ENCODE data around the gene IRAK1BP1. TPM values are rescaled to one million over a fixed set of nuclear protein-coding genes. Genes with fewer than 3 reads are reported as not detected.

IRAK1BP1 gene
- total RNA-seq (2022) (1.7 and 1.8 TPM in 2 replicates), Bru-seq, nascent RNA (percentile 57 among the genes with signal in this experiment), BruChase-seq, experiment 1, labeled RNA remaining after a 2-hour chase (percentile 50 among the genes with signal in this experiment), BruChase-seq, experiment 2, labeled RNA remaining after a 6-hour chase (percentile 42 among the genes with signal in this experiment)
- long read RNA-seq, full-length matches to known transcripts = 2 of 13 reads
- long read RNA-seq, partial matches to known transcripts = 0 of 13 reads
- long read RNA-seq, other reads (novel, unspliced or antisense) = 11 of 13 reads

- DNase-seq = peak; percentile 85 to 86
- H3K36me3 Mint-ChIP-seq (ENCODE audit: insufficient read depth, unreplicated experiment) = peaks cover 5% of the 10 kb centered on the region
- intact Hi-C loops (cut with micrococcal nuclease; ENCODE audit: unreplicated experiment) = no loop called here
- TF ChIP-seq CTCF (IDR thresholded peaks at IDR 0.05; ENCODE audit: insufficient read depth in 1 of 2, low read depth in 1 of 2, low read length in 1 of 2, severe bottlenecking in 1 of 2, unreplicated experiment in 1 of 2) = peak in 1 of 2 experiments; percentile 43
- no TSS peak for BruUV-seq (replicated peaks)
- Histone ChIP-seq H3K4me3 (ENCODE audit: low read depth, low read length) (peak within 1 kb of the TSS; percentile 93), H3K36me3 (ENCODE audit: control insufficient read depth, insufficient read depth, low read length) (no peaks in the 10 kb centered on the region), H3K9me3 (no peaks in the 10 kb centered on the region; the same call in 1 of the 2 replicates), H3K27me3 (replicated peaks; ENCODE audit: control insufficient read depth, insufficient read depth, low read length) (no peaks in the 10 kb centered on the region), H3K4me1 (no peaks in the 10 kb centered on the region)
- no peaks in the 10 kb centered on the region for H3K27me3 Mint-ChIP-seq (ENCODE audit: insufficient read depth, unreplicated experiment)
- H3K4me3 Mint-ChIP-seq (ENCODE audit: unreplicated experiment) = peak within 1 kb of the TSS; percentile 99
- peak within 1 kb of the TSS; percentile 100 for H3K27ac Mint-ChIP-seq (ENCODE audit: unreplicated experiment)
- ChIA-PET CTCF (no interaction called here), POLR2A (interaction anchor here (0.6 kb wide), 1 partner anchor 697 kb away, joined by 4 read pairs; no protein-coding TSS in a partner anchor)
- no peaks in the 10 kb centered on the region for H3K4me1 Mint-ChIP-seq (ENCODE audit: low read depth, unreplicated experiment)
- H3K9me3 Mint-ChIP-seq (ENCODE audit: unreplicated experiment) = no peaks in the 10 kb centered on the region
Measured at GRCh38 chr6:78867370-78868040, at the start of gene IRAK1BP1. Gene IRAK1BP1, plus strand, starts transcription at chr6:78867551. Its CDS starts 26 bp downstream, at chr6:78867577.

- no peaks in the 10 kb centered on the region for H3K4me1 Mint-ChIP-seq (ENCODE audit: low read depth, unreplicated experiment)
- ChIA-PET CTCF (no interaction called here), POLR2A (no interaction called here)
- intact Hi-C loops (cut with micrococcal nuclease; ENCODE audit: unreplicated experiment) = no loop called here
- H3K4me3 Mint-ChIP-seq (ENCODE audit: unreplicated experiment) = no peak overlapping the region
- H3K27me3 Mint-ChIP-seq (ENCODE audit: insufficient read depth, unreplicated experiment) = no peaks in the 10 kb centered on the region
- BruUV-seq (replicated peaks) = no TSS peak
- no peaks in the 10 kb centered on the region for H3K36me3 Mint-ChIP-seq (ENCODE audit: insufficient read depth, unreplicated experiment)
- no peaks in the 10 kb centered on the region for H3K27me3 ChIP-seq (replicated peaks; ENCODE audit: control insufficient read depth, insufficient read depth, low read length)
- no peaks in the 10 kb centered on the region for H3K9me3 Mint-ChIP-seq (ENCODE audit: unreplicated experiment)
- no peaks in the 10 kb centered on the region for H3K9me3 ChIP-seq
- no peak overlapping the region for H3K4me3 ChIP-seq (ENCODE audit: low read depth, low read length)
- no peak overlapping the region for H3K27ac Mint-ChIP-seq (ENCODE audit: unreplicated experiment)
- H3K36me3 ChIP-seq (ENCODE audit: control insufficient read depth, insufficient read depth, low read length) = no peaks in the 10 kb centered on the region
- no peaks in the 10 kb centered on the region for H3K4me1 ChIP-seq
- DNase-seq = no peak
- TF ChIP-seq CTCF (IDR thresholded peaks at IDR 0.05; ENCODE audit: insufficient read depth in 1 of 2, low read depth in 1 of 2, low read length in 1 of 2, severe bottlenecking in 1 of 2, unreplicated experiment in 1 of 2) = no peak
Measured at GRCh38 chr6:78824045-78824444, 43.3 kb upstream of the IRAK1BP1 start.

GRCh38 chr6:78829407-78829806 is 37.9 kb upstream of the IRAK1BP1 start:
- Mint-ChIP-seq H3K36me3 (ENCODE audit: insufficient read depth, unreplicated experiment) (no peaks in the 10 kb centered on the region), H3K27me3 (ENCODE audit: insufficient read depth, unreplicated experiment) (no peaks in the 10 kb centered on the region), H3K4me1 (ENCODE audit: low read depth, unreplicated experiment) (no peaks in the 10 kb centered on the region), H3K27ac (ENCODE audit: unreplicated experiment) (no peak overlapping the region), H3K4me3 (ENCODE audit: unreplicated experiment) (no peak overlapping the region), H3K9me3 (ENCODE audit: unreplicated experiment) (no peaks in the 10 kb centered on the region)
- TF ChIP-seq CTCF (IDR thresholded peaks at IDR 0.05; ENCODE audit: insufficient read depth in 1 of 2, low read depth in 1 of 2, low read length in 1 of 2, severe bottlenecking in 1 of 2, unreplicated experiment in 1 of 2) = no peak
- POLR2A ChIA-PET = no interaction called here
- intact Hi-C loops (cut with micrococcal nuclease; ENCODE audit: unreplicated experiment) = no loop called here
- no TSS peak for BruUV-seq (replicated peaks)
- no peaks in the 10 kb centered on the region for H3K36me3 ChIP-seq (ENCODE audit: control insufficient read depth, insufficient read depth, low read length)
- no peak for DNase-seq
- CTCF ChIA-PET = no interaction called here
- H3K4me1 ChIP-seq = no peaks in the 10 kb centered on the region
- no peaks in the 10 kb centered on the region for H3K9me3 ChIP-seq
- H3K27me3 ChIP-seq (replicated peaks; ENCODE audit: control insufficient read depth, insufficient read depth, low read length) = no peaks in the 10 kb centered on the region
- no peak overlapping the region for H3K4me3 ChIP-seq (ENCODE audit: low read depth, low read length)

Measured in Caco-2 (cell line).